ENCODE results near the gene MXD1.
A peak's percentile ranks its signal among the peaks of the same experiment; 100 is the strongest.

The MXD1 gene

GRCh38 chr2:69933254-69933828 lies 18.4 kb downstream of the MXD1 start:
- Histone ChIP-seq H3K9me3 (ENCODE audit: control insufficient read depth, insufficient read depth, low read depth, low read length) (no peaks in the 10 kb centered on the region), H3K36me3 (ENCODE audit: control insufficient read depth in 2 of 2, insufficient read depth in 1 of 2, low read length in 2 of 2) (peaks cover 3 to 30% of the 10 kb centered on the region in 2 experiments), H3K4me1 (ENCODE audit: control insufficient read depth, insufficient read depth, low read length) (no peaks in the 10 kb centered on the region; the same call in 1 of the 2 replicates), H3K27ac (ENCODE audit: extremely low read depth, low read depth, low read length) (no peak overlapping the region), H3K4me3 (ENCODE audit: low read depth, low read length) (no peak overlapping the region)
- TF ChIP-seq ZNF148 (tag by site-specific recombination; IDR thresholded peaks at IDR 0.05; ENCODE audit: borderline replicate concordance) = no peak
- no peak for TF ChIP-seq ZNF140 (tag by site-specific recombination; IDR thresholded peaks at IDR 0.05)
- TF ChIP-seq MYNN (tag by site-specific recombination; IDR thresholded peaks at IDR 0.05; ENCODE audit: borderline replicate concordance) = no peak
- no peak for TF ChIP-seq ZNF324 (tag by site-specific recombination; IDR thresholded peaks at IDR 0.05)
- no peak for TF ChIP-seq ZNF514 (tag by site-specific recombination; IDR thresholded peaks at IDR 0.05)
- TF ChIP-seq ZNF837 (tag by site-specific recombination; IDR thresholded peaks at IDR 0.05) = no peak
- TF ChIP-seq ZNF488 (tag by site-specific recombination; IDR thresholded peaks at IDR 0.05) = no peak
- TF ChIP-seq ZNF560 (tag by site-specific recombination; IDR thresholded peaks at IDR 0.05; ENCODE audit: borderline replicate concordance) = no peak
- no peak for TF ChIP-seq SP2 (tag by site-specific recombination; IDR thresholded peaks at IDR 0.05)
- no peak for TF ChIP-seq ZNF449 (tag by site-specific recombination; IDR thresholded peaks at IDR 0.05)
- POLR2A ChIA-PET = interaction anchor here (1.5 kb wide), 1 partner anchor 18 kb away, joined by 6 read pairs; the partner anchor contains the start of gene MXD1
- CTCF ChIA-PET = no interaction called here

GRCh38 chr2:69933839-69934613 lies 19.1 kb downstream of the MXD1 start:
- POLR2A ChIA-PET = interaction anchor here (0.6 to 1.5 kb wide), 2 partner anchors 18 to 19 kb away, joined by 4 to 6 read pairs; partner anchors contain the start of gene MXD1
- H3K36me3 ChIP-seq (ENCODE audit: control insufficient read depth in 2 of 2, insufficient read depth in 1 of 2, low read length in 2 of 2) = peaks cover 3 to 36% of the 10 kb centered on the region in 2 experiments
- H3K4me1 ChIP-seq (ENCODE audit: control insufficient read depth, insufficient read depth, low read length) = no peaks in the 10 kb centered on the region; the same call in 1 of the 2 replicates
- TF ChIP-seq ZNF621 (tag by site-specific recombination; IDR thresholded peaks at IDR 0.05) (no peak), ATF2 (tag by site-specific recombination; IDR thresholded peaks at IDR 0.05; ENCODE audit: low read depth) (0 out of 2 replicates have a peak, but pooled peaks have one; percentile 33)
- no peak overlapping the region for H3K4me3 ChIP-seq (ENCODE audit: low read depth, low read length)
- no peak overlapping the region for H3K27ac ChIP-seq (ENCODE audit: extremely low read depth, low read depth, low read length)
- CTCF ChIA-PET = no interaction called here
- no peaks in the 10 kb centered on the region for H3K9me3 ChIP-seq (ENCODE audit: control insufficient read depth, insufficient read depth, low read depth, low read length)

GRCh38 chr2:69934614-69934908 lies 19.7 kb downstream of the MXD1 start:
- Histone ChIP-seq H3K9me3 (ENCODE audit: control insufficient read depth, insufficient read depth, low read depth, low read length) (no peaks in the 10 kb centered on the region), H3K4me3 (ENCODE audit: low read depth, low read length) (no peak overlapping the region), H3K4me1 (ENCODE audit: control insufficient read depth, insufficient read depth, low read length) (no peaks in the 10 kb centered on the region; the same call in 1 of the 2 replicates), H3K36me3 (ENCODE audit: control insufficient read depth in 2 of 2, insufficient read depth in 1 of 2, low read length in 2 of 2) (peaks cover 3 to 39% of the 10 kb centered on the region in 2 experiments), H3K27ac (ENCODE audit: extremely low read depth, low read depth, low read length) (no peak overlapping the region)
- CTCF ChIA-PET = no interaction called here
- POLR2A ChIA-PET = interaction anchor here (0.6 kb wide), 1 partner anchor 19 kb away, joined by 4 read pairs; no protein-coding TSS in a partner anchor
- no peak for TF ChIP-seq BCL6B (tag by site-specific recombination; IDR thresholded peaks at IDR 0.05)
- no peak for TF ChIP-seq ZNF24 (tag by site-specific recombination; IDR thresholded peaks at IDR 0.05)
- TF ChIP-seq REST (tag by site-specific recombination; IDR thresholded peaks at IDR 0.05) = no peak
- no peak for TF ChIP-seq ZNF114 (tag by site-specific recombination; IDR thresholded peaks at IDR 0.05)
- no peak for TF ChIP-seq ZNF785 (tag by site-specific recombination; IDR thresholded peaks at IDR 0.05)
